Vagina (tissue), 2 donors: ENCODE results near the gene RNASEH2B.

Experiments
- CTCF ChIP-seq, 3 experiments: fragments of 450-650 bp in 2 of 3; fragments of 200-600 bp in 1 of 3; sonication (generic) in 1 of 3; IDR thresholded peaks; one replicate each; pipeline ENCODE4 v1.5.1; 2017 to 2019; ENCODE audit warnings: antibody characterized with exemption in 3 of 3, mild to moderate bottlenecking in 2 of 3, moderate library complexity in 2 of 3
- POLR2A ChIP-seq, 2 donors: fragments of 450-650 bp; IDR thresholded peaks; one replicate each; pipeline ENCODE4 v1.6.1; 2017; ENCODE audit warnings: antibody characterized with exemption in 2 of 2, mild to moderate bottlenecking in 2 of 2, moderate library complexity in 2 of 2

- no peak for TF ChIP-seq CTCF (IDR thresholded peaks at IDR 0.05)
- TF ChIP-seq POLR2A (IDR thresholded peaks at IDR 0.05): no peak
Observed at GRCh38 chr13:50887151-50887550, 22.4 kb upstream of the RNASEH2B start.
